GM18951 (cell line): ENCODE results near the gene ZSCAN10.

Source experiments
- POLR2A ChIP-seq: IDR thresholded peaks from 4 replicates; pipeline ENCODE4 v1.6.1; 2011; ENCODE audit warnings: mild to moderate bottlenecking; ENCODE audit not compliant: insufficient read length, insufficient read depth; ENCODE audit errors: extremely low read depth
- in situ Hi-C: fragments of 300-500 bp; cut with MboI; formaldehyde crosslinking; loops from one replicate; pipeline ENCODE4 v1.12.0; 2022; ENCODE audit warnings: low sequenced_read_pairs, mixed read lengths, inconsistent platforms; ENCODE audit not compliant: unreplicated experiment

Gene ZSCAN10

GRCh38 chr16:3098459-3099394, at the start of gene ZSCAN10:
TSS of gene ZSCAN10 (minus strand) at chr16:3099294. CDS start at chr16:3092937, 6,357 bp downstream.
- in situ Hi-C loops: loop anchor here (5.0 kb wide), 1 partner anchor 34 kb away; no protein-coding TSS in a partner anchor
- TF ChIP-seq POLR2A: no peak

- TF ChIP-seq POLR2A: no peak
- in situ Hi-C loops: no loop called here
Measured at GRCh38 chr16:3148256-3149192, 49.4 kb upstream of the ZSCAN10 start.

GRCh38 chr16:3147757-3148104, 48.6 kb upstream of the ZSCAN10 start:
- in situ Hi-C loops: no loop called here
- TF ChIP-seq POLR2A: no peak

GRCh38 chr16:3147046-3147756, 48.1 kb upstream of the ZSCAN10 start:
- in situ Hi-C loops: no loop called here
- no peak for TF ChIP-seq POLR2A

GRCh38 chr16:3145660-3146059, 46.6 kb upstream of the ZSCAN10 start:
- in situ Hi-C loops: no loop called here
- no peak for TF ChIP-seq POLR2A

GRCh38 chr16:3145151-3145550, 46.1 kb upstream of the ZSCAN10 start:
- no peak for TF ChIP-seq POLR2A
- in situ Hi-C loops: no loop called here

GRCh38 chr16:3144321-3144983, 45.4 kb upstream of the ZSCAN10 start:
- TF ChIP-seq POLR2A: no peak
- in situ Hi-C loops: no loop called here

- in situ Hi-C loops: no loop called here
- TF ChIP-seq POLR2A: no peak
Measured at GRCh38 chr16:3143598-3144320, 44.7 kb upstream of the ZSCAN10 start.

GRCh38 chr16:3143189-3143588, 44.1 kb upstream of the ZSCAN10 start:
- TF ChIP-seq POLR2A: no peak
- in situ Hi-C loops: no loop called here

- no peak for TF ChIP-seq POLR2A
- in situ Hi-C loops: no loop called here
Measured at GRCh38 chr16:3142770-3143169, 43.7 kb upstream of the ZSCAN10 start.

GRCh38 chr16:3142327-3142726, 43.2 kb upstream of the ZSCAN10 start:
- no peak for TF ChIP-seq POLR2A
- in situ Hi-C loops: no loop called here

GRCh38 chr16:3141781-3142311, 42.8 kb upstream of the ZSCAN10 start:
- in situ Hi-C loops: no loop called here
- TF ChIP-seq POLR2A: no peak
